HepG2 (cell line): ENCODE data around the gene NFATC1. TPM values are rescaled to one million over a fixed set of nuclear protein-coding genes. Genes with fewer than 3 reads are reported as not detected.
A peak's percentile ranks its signal among the peaks of the same experiment; 100 is the strongest.

Experiments
- ATAC-seq: fragments of 200-7000 bp; cut with Tn5 transposase; 3 replicates; pipeline ENCODE4 v1.9.1; 2020; ENCODE audit warnings: mild to moderate bottlenecking, moderate library complexity
- BruUV-seq: library from RNA; stranded (reverse); fragments of 400-500 nt; replicated peaks from 2 replicates; lab custom pipeline; 2021; lab: Mats Ljungman, UMichigan
- CTCF ChIA-PET: fragments of 300-600 bp; formaldehyde crosslinking; extraction: SDS; loops from one replicate; lab custom pipeline; 2021; ENCODE audit warnings: low total read pairs, inconsistent platforms, low intra/inter-chr PET ratio; lab: Yijun Ruan, JAX
- POLR2A ChIA-PET: fragments of 350-600 bp; sonication (Branson Sonifier 250); formaldehyde crosslinking; loops from one replicate; lab custom pipeline; 2020; ENCODE audit warnings: antibody characterized with exemption, inconsistent platforms; lab: Yijun Ruan, JAX
- DNase-seq: peaks from one replicate; pipeline ENCODE4 v3.0.0-alpha.2; 2015; ENCODE audit warnings: low spot score
- FAIRE-seq: peaks from 3 replicates; lab custom pipeline; 2011; peaks lifted over from hg19 to GRCh38; lab: Jason Lieb, UNC
- H2AFZ ChIP-seq: one replicate; pipeline ENCODE4 v1.6.1; 2011; ENCODE audit warnings: low read length, inconsistent platforms
- H3K27ac ChIP-seq: fragments of 300-600 bp; 3 replicates; pipeline ENCODE4 v1.8.0; 2011; ENCODE audit warnings: mixed run types, mild to moderate bottlenecking, mixed read lengths, low read length, inconsistent platforms; ENCODE audit not compliant: insufficient read depth; ENCODE audit errors: extremely low read length
- H3K27me3 ChIP-seq, 2 experiments: fragments of 200-600 bp in 1 of 2; 2 replicates in 1 of 2; 3 replicates in 1 of 2; pipeline versions ENCODE4 v1.6.0 to v1.8.0; 2011; ENCODE audit warnings: low read length in 2 of 2, mild to moderate bottlenecking in 2 of 2, moderate library complexity in 2 of 2, inconsistent platforms in 1 of 2; ENCODE audit not compliant: insufficient read depth in 2 of 2, control insufficient read depth in 1 of 2
- H3K36me3 ChIP-seq, 2 experiments: fragments of 200-600 bp in 1 of 2; replicated peaks in 1 of 2; 2 replicates in 1 of 2; 3 replicates in 1 of 2; pipeline versions ENCODE4 v1.5.1 to v1.8.0; 2011; ENCODE audit warnings: low read length in 2 of 2, inconsistent platforms in 1 of 2; ENCODE audit not compliant: insufficient read depth in 2 of 2, control insufficient read depth in 1 of 2
- H3K4me1 ChIP-seq: 2 replicates; pipeline ENCODE4 v1.5.1; 2012; ENCODE audit warnings: low read length, inconsistent platforms; ENCODE audit not compliant: insufficient read depth
- H3K4me2 ChIP-seq: 2 replicates; pipeline ENCODE4 v1.6.0; 2011; ENCODE audit warnings: low read depth, low read length, inconsistent platforms
- H3K4me3 ChIP-seq, 3 experiments: fragments of 200-600 bp in 1 of 3; sonication (generic), shearing (Covaris generic) in 1 of 3; replicated peaks in 1 of 3; 2 replicates each; pipeline ENCODE4 v1.5.1; 2011 to 2016; ENCODE audit warnings: low read length in 3 of 3, inconsistent platforms in 2 of 3, low read depth in 2 of 3, mild to moderate bottlenecking in 2 of 3, control low read depth in 1 of 3, mixed read lengths in 1 of 3; ENCODE audit not compliant: insufficient read depth in 1 of 3
- H3K79me2 ChIP-seq: one replicate; pipeline ENCODE4 v1.6.1; 2011; ENCODE audit warnings: low read length, inconsistent platforms; ENCODE audit not compliant: insufficient read depth
- H3K9ac ChIP-seq: 2 replicates; pipeline ENCODE4 v1.6.0; 2011; ENCODE audit warnings: mild to moderate bottlenecking, low read depth, low read length, inconsistent platforms; ENCODE audit not compliant: insufficient read depth
- H3K9me3 ChIP-seq: 2 replicates; pipeline ENCODE4 v1.5.1; 2012; ENCODE audit warnings: mild to moderate bottlenecking, low read length
- H4K20me1 ChIP-seq: 2 replicates; pipeline ENCODE4 v1.6.0; 2011; ENCODE audit warnings: inconsistent platforms, mild to moderate bottlenecking, low read length, moderate library complexity; ENCODE audit not compliant: insufficient read depth
- AHR ChIP-seq: IDR thresholded peaks from 2 replicates; pipeline ENCODE4 v1.6.1; 2018; ENCODE audit warnings: missing genetic modification reagents, missing compliant biosample characterization
- HNRNPK ChIP-seq: fragments of 200-400 bp; formaldehyde crosslinking; IDR thresholded peaks from 2 replicates; pipeline ENCODE4 v1.6.1; 2018; ENCODE audit warnings: low read length, low read depth, moderate library complexity, mild to moderate bottlenecking; ENCODE audit not compliant: poor library complexity, severe bottlenecking
- JUN ChIP-seq: sonication (generic); formaldehyde crosslinking; IDR thresholded peaks from 2 replicates; pipeline ENCODE4 v1.4.0; 2020; ENCODE audit warnings: mild to moderate bottlenecking, missing genetic modification reagents
- KDM3A ChIP-seq: IDR thresholded peaks from 2 replicates; pipeline ENCODE4 v1.6.1; 2018; ENCODE audit warnings: low read depth, missing compliant biosample characterization
- NAIF1 ChIP-seq: sonication (generic); formaldehyde crosslinking; IDR thresholded peaks from 2 replicates; pipeline ENCODE4 v1.5.0; 2020; ENCODE audit warnings: mild to moderate bottlenecking, missing genetic modification reagents, borderline replicate concordance
- POGK ChIP-seq: sonication (generic); formaldehyde crosslinking; conservative IDR thresholded peaks from 2 replicates; pipeline ENCODE4 v1.8.0; 2022; ENCODE audit warnings: mild to moderate bottlenecking, moderate library complexity, missing genetic modification reagents
- RFX1 ChIP-seq: fragments of 450-650 bp; IDR thresholded peaks from 2 replicates; pipeline ENCODE4 v1.6.1; 2017
- RXRA ChIP-seq: sonication (generic); formaldehyde crosslinking; IDR thresholded peaks from 2 replicates; pipeline ENCODE4 v1.5.1; 2020; ENCODE audit warnings: missing genetic modification reagents
- ZFP36L2 ChIP-seq: sonication (generic); formaldehyde crosslinking; IDR thresholded peaks from 2 replicates; pipeline ENCODE4 v1.4.0; 2020; ENCODE audit warnings: missing genetic modification reagents
- ZNF18 ChIP-seq: sonication (generic); formaldehyde crosslinking; IDR thresholded peaks from 2 replicates; pipeline ENCODE4 v1.8.0; 2022; ENCODE audit warnings: mild to moderate bottlenecking, missing genetic modification reagents; ENCODE audit not compliant: insufficient replicate concordance
- ZNF362 ChIP-seq: sonication (generic); formaldehyde crosslinking; IDR thresholded peaks from 2 replicates; pipeline ENCODE4 v1.4.0; 2020; ENCODE audit warnings: missing genetic modification reagents, mild to moderate bottlenecking, borderline replicate concordance
- ZNF513 ChIP-seq: sonication (generic); formaldehyde crosslinking; conservative IDR thresholded peaks from 2 replicates; pipeline ENCODE4 v1.5.0; 2020; ENCODE audit warnings: missing genetic modification reagents
- ZNF562 ChIP-seq: sonication (generic); formaldehyde crosslinking; IDR thresholded peaks from 2 replicates; pipeline ENCODE4 v1.8.0; 2022; ENCODE audit warnings: missing genetic modification reagents, borderline replicate concordance
- ZNF605 ChIP-seq: sonication (generic); formaldehyde crosslinking; IDR thresholded peaks from 2 replicates; pipeline ENCODE4 v1.8.0; 2022; ENCODE audit warnings: mild to moderate bottlenecking, missing genetic modification reagents
- ZNF777 ChIP-seq: sonication (generic); formaldehyde crosslinking; IDR thresholded peaks from 2 replicates; pipeline ENCODE4 v1.4.0; 2020; ENCODE audit warnings: missing genetic modification reagents
- ZNF788 ChIP-seq: sonication (generic); formaldehyde crosslinking; IDR thresholded peaks from 2 replicates; pipeline ENCODE4 v1.5.0; 2020; ENCODE audit warnings: mild to moderate bottlenecking, missing genetic modification reagents, borderline replicate concordance
- ZSCAN5A ChIP-seq: sonication (generic); formaldehyde crosslinking; IDR thresholded peaks from 2 replicates; pipeline ENCODE4 v1.8.0; 2022; ENCODE audit warnings: mild to moderate bottlenecking, missing genetic modification reagents, borderline replicate concordance
- WGBS: methylation state at CpG from one replicate; pipeline ENCODE4 v1.1.6; 2017; ENCODE audit warnings: low lambda C conversion rate; 5-methylcytosine and 5-hydroxymethylcytosine counted together
- in situ Hi-C: cut with HindIII; loops from 2 replicates; pipeline ENCODE4 v1.10.0; 2017; ENCODE audit warnings: low pct_unique_long_range_greater_than_20kb; ENCODE audit not compliant: extremely low pct_ligation_motif_present
- intact Hi-C: fragments of 100-400 bp; cut with micrococcal nuclease; formaldehyde crosslinking; loops from one replicate; pipeline ENCODE4 v1.10.0; 2022; ENCODE audit not compliant: unreplicated experiment
- polyA plus RNA-seq, 8 experiments: library from polyadenylated mRNA; depleted of rRNA in 3 of 8; stranded (reverse) in 7 of 8; unstranded in 1 of 8; fragments of >200 nt; fragmentation: Illumina TruSeq in 4 of 8; extraction: Trizol in 4 of 8; gene quantifications; 2 replicates each; pipeline versions ENCODE4 v1.2.1 to v1.2.3, GENCODE V29; 2011 to 2016; ENCODE audit warnings: low read depth in 4 of 8, missing spikeins in 1 of 8, mixed read lengths in 1 of 8; ENCODE audit not compliant: insufficient read depth in 1 of 8
- total RNA-seq, 5 experiments: library from RNA; depleted of rRNA; stranded (reverse); fragments of >200 nt; fragmentation: Illumina TruSeq; extraction: Trizol; gene quantifications; 2 replicates each; pipeline ENCODE4 v1.2.3, GENCODE V29; 2016; ENCODE audit warnings: low read depth in 1 of 5

Gene NFATC1
- total and polyA plus RNA-seq, 2 of the 13 experiments (the other 11 are each of a cell fraction or from before 2014, with no cell fraction given): not detected

- Histone ChIP-seq H3K79me2 (no peaks in the 10 kb centered on the region), H3K9ac (no peak overlapping the region), H3K4me3 (no peak overlapping the region), H3K27ac (no peak overlapping the region), H3K36me3 (no peaks in the 10 kb centered on the region), H3K4me2 (no peak overlapping the region), H2AFZ (no peak overlapping the region), H3K9me3 (no peaks in the 10 kb centered on the region), H3K4me1 (no peaks in the 10 kb centered on the region), H4K20me1 (no peaks in the 10 kb centered on the region), H3K27me3 (peaks cover 11 to 68% of the 10 kb centered on the region in 2 experiments)
- no TSS peak for BruUV-seq
- in situ Hi-C loops (no loop called here), intact Hi-C loops (no loop called here)
- DNase-seq (no peak), ATAC-seq (peak; percentile 42), FAIRE-seq (no peak)
- ChIA-PET POLR2A (no interaction called here), CTCF (no interaction called here)
- TF ChIP-seq ZNF362 (no peak), ZNF788 (no peak), HNRNPK (no peak), KDM3A (CRISPR knock-in tag) (no peak), NAIF1 (CRISPR knock-in tag) (no peak), AHR (CRISPR knock-in tag) (no peak), ZSCAN5A (CRISPR knock-in tag) (no peak), RFX1 (no peak), POGK (CRISPR knock-in tag) (no peak), ZNF605 (CRISPR knock-in tag) (no peak), ZNF777 (CRISPR knock-in tag) (no peak), JUN (CRISPR knock-in tag) (no peak), ZNF562 (CRISPR knock-in tag) (no peak), ZNF18 (CRISPR knock-in tag) (no peak), RXRA (CRISPR knock-in tag) (no peak), ZFP36L2 (CRISPR knock-in tag) (no peak), ZNF513 (CRISPR knock-in tag) (no peak)
- WGBS: 24% methylated on average over 5 of the region's 36 CpGs
Measured at GRCh38 chr18:79547413-79548076, 151.8 kb downstream of the NFATC1 start.
